Uterus (tissue), 2 donors: Measurements from ENCODE around the gene LDLRAD2.
"Not testable (repeated sequence)": the region's sequence is repeated elsewhere in the genome, so short reads cannot be mapped to it uniquely, and the experiment has no call there.

Experiments used
- CTCF ChIP-seq, 4 experiments: fragments of 200-600 bp in 2 of 4; fragments of 450-650 bp in 2 of 4; sonication (generic) in 2 of 4; IDR thresholded peaks; one replicate each; pipeline ENCODE4 v1.5.1; 2016 to 2019; ENCODE audit warnings: antibody characterized with exemption in 4 of 4, mild to moderate bottlenecking in 2 of 4, moderate library complexity in 1 of 4
- POLR2A ChIP-seq, 2 donors: fragments of 450-650 bp; IDR thresholded peaks; one replicate each; pipeline ENCODE4 v1.6.1; 2016; ENCODE audit warnings: antibody characterized with exemption in 2 of 2, mild to moderate bottlenecking in 1 of 2, moderate library complexity in 1 of 2

GRCh38 chr1:21770602-21771001 lies 41.5 kb upstream of the LDLRAD2 start:
- TF ChIP-seq CTCF, POLR2A (IDR thresholded peaks at IDR 0.05): not testable (repeated sequence)
